GM19025 (cell line): ENCODE measurements around the gene MUC12.
"Not testable (repeated sequence)": the region's sequence is repeated elsewhere in the genome, so short reads cannot be mapped to it uniquely, and the experiment has no call there.

Experiments used
- ATAC-seq: cut with Tn5 transposase; IDR thresholded peaks from one replicate; pipeline ENCODE4 v1.9.1; 2021; ENCODE audit warnings: mild to moderate bottlenecking, low read depth, moderate library complexity; ENCODE audit not compliant: unreplicated experiment

MUC12 gene

DNA sequence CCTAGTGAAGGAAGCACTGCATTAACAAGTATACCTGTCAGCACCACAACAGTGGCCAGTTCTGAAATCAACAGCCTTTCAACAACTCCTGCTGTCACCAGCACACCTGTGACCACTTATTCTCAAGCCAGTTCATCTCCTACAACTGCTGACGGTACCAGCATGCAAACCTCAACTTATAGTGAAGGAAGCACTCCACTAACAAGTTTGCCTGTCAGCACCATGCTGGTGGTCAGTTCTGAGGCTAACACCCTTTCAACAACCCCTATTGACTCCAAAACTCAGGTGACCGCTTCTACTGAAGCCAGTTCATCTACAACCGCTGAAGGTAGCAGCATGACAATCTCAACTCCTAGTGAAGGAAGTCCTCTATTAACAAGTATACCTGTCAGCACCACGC, 66.6 kb downstream of the MUC12 start:
- no peak for ATAC-seq

DNA sequence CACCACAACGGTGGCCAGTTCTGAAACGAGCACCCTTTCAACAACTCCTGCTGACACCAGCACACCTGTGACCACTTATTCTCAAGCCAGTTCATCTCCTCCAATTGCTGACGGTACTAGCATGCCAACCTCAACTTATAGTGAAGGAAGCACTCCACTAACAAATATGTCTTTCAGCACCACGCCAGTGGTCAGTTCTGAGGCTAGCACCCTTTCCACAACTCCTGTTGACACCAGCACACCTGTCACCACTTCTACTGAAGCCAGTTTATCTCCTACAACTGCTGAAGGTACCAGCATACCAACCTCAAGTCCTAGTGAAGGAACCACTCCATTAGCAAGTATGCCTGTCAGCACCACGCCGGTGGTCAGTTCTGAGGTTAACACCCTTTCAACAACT, 71.9 kb downstream of the MUC12 start:
- not testable (repeated sequence) for ATAC-seq

DNA sequence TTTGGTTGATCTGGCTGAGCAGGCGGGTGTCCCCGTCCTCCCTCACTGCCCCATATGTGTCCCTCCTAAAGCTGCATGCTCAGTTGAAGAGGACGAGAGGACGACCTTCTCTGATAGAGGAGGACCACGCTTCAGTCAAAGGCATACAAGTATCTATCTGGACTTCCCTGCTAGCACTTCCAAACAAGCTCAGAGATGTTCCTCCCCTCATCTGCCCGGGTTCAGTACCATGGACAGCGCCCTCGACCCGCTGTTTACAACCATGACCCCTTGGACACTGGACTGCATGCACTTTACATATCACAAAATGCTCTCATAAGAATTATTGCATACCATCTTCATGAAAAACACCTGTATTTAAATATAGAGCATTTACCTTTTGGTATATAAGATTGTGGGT, 89.0 kb downstream of the MUC12 start:
- ATAC-seq, result no peak

DNA sequence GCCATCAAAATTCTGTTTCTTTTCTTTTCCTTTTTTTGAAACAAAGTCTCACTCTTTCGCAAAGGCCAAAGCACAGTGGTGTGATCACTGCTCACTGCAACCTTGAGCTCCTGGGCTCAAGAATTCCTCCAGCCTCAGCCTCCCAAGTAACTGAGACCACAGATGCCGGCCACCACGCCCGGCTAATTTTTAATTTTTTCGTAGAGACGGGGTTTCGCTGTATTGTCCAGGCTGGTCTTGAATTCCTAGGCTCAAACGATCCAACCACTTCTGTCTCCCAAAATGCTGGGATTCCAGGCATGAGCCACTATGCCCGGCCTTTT, 90.2 kb downstream of the MUC12 start:
- no peak for ATAC-seq

DNA sequence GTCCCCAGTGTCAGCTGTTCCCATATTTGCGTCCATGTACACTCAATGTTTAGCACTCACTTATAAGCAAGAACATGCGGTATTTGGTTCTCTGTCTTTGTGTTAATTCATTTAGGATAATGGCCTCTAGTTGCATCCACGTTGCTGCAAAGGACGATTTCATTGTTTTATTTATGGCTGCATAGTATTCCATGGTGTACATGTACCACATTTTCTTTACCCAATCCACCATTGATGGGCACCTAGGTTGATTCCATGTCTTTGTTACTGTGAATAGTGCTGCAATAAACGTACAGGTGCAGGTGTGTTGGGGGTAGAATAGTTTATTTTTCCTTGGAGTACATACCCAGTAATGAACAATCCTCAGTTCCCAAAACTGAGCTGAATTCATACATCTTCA, 91.6 kb downstream of the MUC12 start:
- ATAC-seq, result no peak

DNA sequence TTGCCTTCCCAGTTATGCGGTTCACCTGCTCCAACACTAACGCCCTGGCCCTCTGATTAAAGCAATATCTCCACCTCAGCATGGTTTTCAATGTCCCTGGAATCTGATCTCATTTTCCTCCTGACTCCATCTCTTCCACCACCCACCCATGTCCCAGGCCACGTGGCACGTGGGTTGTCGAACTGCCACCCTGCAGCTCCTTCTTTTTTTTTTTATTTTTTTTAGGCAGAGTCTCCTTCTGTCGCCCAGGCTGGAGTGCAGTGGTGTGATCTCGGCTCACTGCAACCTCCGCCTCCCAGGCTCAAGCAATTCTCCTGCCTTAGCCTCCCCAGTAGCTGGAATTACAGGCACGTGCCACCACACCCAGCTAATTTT, 94.8 kb downstream of the MUC12 start:
- ATAC-seq, result not testable (repeated sequence)

DNA sequence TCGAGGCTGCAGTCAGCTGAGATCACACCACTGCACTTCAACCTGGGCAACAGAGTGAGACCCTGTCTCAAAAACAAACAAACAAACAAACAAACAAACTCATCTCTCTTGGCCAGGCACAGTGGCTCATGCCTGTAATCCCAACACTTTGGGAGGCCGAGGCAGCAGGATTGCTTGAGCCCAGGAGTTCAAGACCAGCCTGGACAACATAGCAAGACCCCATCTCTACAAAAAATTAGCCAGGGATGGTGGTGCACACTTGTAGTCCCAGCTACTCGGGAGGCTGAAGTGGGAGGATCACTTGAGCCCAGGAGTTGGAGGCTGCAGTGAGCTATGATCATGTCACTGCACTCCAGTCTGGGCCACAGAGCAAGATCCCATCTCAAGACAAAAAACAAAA, 95.8 kb downstream of the MUC12 start:
- not testable (repeated sequence) for ATAC-seq

DNA sequence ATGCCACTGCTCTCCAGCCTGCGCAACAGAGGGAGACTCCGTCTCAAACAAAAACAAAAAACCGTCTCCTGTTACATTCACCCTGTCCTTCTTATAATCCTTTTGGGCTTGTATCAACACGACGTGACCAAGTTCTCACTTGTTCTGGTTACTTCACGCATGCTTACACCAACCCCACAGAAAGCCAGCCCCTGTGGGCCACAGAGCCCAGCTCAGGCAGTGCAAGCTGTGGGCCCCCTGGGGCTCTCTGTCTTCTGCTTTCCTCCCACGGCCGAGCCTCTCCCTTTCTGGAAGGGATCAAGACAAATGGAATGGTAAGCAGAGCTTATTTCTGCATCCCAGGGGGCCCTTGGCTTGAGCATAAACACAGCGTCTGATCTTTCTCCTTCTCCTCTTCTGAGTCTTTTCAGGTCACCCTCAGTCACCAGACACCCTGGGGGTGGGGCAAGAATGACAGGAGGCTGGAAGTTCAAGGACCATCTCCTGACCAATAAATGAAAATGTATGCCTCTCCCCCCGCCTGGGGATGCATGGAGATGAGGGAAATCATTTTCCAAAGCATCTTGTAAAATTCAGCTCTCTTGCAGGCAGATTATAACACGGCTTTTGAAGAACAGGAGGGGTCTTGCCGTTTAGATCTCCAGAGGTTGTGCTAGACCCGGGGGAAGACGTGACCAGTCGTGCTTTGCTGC, 96.9 kb downstream of the MUC12 start:
- no peak for ATAC-seq

DNA sequence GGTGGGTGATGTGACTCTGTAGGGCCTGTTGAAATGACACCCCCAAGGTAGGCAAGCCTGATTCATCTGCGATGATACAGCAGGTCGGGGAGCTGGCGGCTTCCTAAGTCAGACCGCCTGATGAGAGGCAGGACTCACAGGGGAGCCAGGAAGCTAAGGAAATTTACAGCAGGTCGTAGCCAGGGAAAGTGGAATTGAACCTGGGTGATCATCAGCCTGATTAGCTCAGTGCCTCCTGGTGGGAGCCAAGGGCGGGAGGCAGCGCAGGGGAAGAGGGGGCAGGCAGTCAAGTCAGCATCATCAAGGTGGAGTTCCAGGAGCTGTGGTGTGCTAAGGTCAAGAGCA, 97.4 kb downstream of the MUC12 start:
- no peak for ATAC-seq

DNA sequence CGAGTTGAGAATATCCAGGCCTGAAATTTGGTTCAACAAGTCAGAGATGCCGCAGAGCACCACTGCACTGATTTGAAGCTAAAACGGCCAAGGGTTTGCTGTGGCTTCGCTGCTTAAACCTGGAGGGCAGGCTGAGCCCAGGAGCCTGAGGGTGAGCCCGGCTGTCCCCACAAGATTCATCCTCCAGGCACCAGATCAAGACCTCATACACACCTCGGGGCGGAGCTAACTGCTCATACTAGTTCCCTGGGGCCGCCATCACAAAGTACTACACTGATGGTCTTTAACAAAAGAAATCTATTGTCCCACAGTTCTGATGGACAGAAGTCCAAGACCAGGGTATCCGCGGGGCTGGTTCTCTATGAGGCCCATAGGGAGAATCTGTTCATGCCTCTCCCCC, 99.0 kb downstream of the MUC12 start:
- ATAC-seq, result no peak
